Activated CD8-positive, alpha-beta T cell treated with anti-CD3 and anti-CD28 coated beads for 36 hours (primary cell): ENCODE data around the gene SMAD9. TPM values are rescaled to one million over a fixed set of nuclear protein-coding genes. Genes with fewer than 3 reads are reported as not detected.

ENCODE experiments used
- ATAC-seq: fragments of 200-7000 bp; cut with Tn5 transposase; one replicate; pipeline ENCODE4 v1.10.0; 2021; ENCODE audit warnings: mild to moderate bottlenecking, moderate library complexity
- CTCF ChIA-PET: fragments of 350-600 bp; sonication (Branson Sonifier 250); formaldehyde crosslinking; loops from one replicate; lab custom pipeline; 2021; ENCODE audit warnings: antibody characterized with exemption; lab: Charles Lee
- POLR2A ChIA-PET: fragments of 350-600 bp; sonication (Branson Sonifier 250); formaldehyde crosslinking; loops from one replicate; lab custom pipeline; 2021; ENCODE audit warnings: antibody characterized with exemption; lab: Charles Lee
- DNase-seq: peaks from one replicate; pipeline ENCODE4 v3.0.0-alpha.2; 2020
- H3K27ac Mint-ChIP-seq: one replicate; pipeline ENCODE4 v1.8.0; 2021; ENCODE audit warnings: mild to moderate bottlenecking, mixed read lengths
- H3K27me3 Mint-ChIP-seq: one replicate; pipeline ENCODE4 v1.8.0; 2021; ENCODE audit warnings: mixed read lengths
- H3K36me3 Mint-ChIP-seq: one replicate; pipeline ENCODE4 v1.8.0; 2021; ENCODE audit warnings: low read depth, mixed read lengths
- H3K4me1 Mint-ChIP-seq: one replicate; pipeline ENCODE4 v1.8.0; 2021; ENCODE audit warnings: low read depth, mixed read lengths
- H3K4me3 Mint-ChIP-seq: one replicate; pipeline ENCODE4 v1.8.0; 2021; ENCODE audit warnings: mild to moderate bottlenecking, moderate library complexity, mixed read lengths
- H3K9me3 Mint-ChIP-seq: one replicate; pipeline ENCODE4 v1.8.0; 2021; ENCODE audit warnings: mixed read lengths
- intact Hi-C: fragments of 100-400 bp; cut with micrococcal nuclease; formaldehyde crosslinking; loops from one replicate; pipeline ENCODE4 v1.10.0; 2022
- total RNA-seq, 2 experiments: library from RNA; stranded (reverse); gene quantifications; one replicate each; pipeline ENCODE4 v1.2.3, GENCODE V29; 2021
- TF ChIP-seq, protein P1 (sequence below): fragments of 200-600 bp; IDR thresholded peaks from one replicate; pipeline ENCODE4 v1.8.0; 2022; ENCODE audit warnings: antibody characterized with exemption, mild to moderate bottlenecking

The SMAD9 gene
- total RNA-seq, 2 experiments from 2014 or later = 0.11 TPM

DNA sequence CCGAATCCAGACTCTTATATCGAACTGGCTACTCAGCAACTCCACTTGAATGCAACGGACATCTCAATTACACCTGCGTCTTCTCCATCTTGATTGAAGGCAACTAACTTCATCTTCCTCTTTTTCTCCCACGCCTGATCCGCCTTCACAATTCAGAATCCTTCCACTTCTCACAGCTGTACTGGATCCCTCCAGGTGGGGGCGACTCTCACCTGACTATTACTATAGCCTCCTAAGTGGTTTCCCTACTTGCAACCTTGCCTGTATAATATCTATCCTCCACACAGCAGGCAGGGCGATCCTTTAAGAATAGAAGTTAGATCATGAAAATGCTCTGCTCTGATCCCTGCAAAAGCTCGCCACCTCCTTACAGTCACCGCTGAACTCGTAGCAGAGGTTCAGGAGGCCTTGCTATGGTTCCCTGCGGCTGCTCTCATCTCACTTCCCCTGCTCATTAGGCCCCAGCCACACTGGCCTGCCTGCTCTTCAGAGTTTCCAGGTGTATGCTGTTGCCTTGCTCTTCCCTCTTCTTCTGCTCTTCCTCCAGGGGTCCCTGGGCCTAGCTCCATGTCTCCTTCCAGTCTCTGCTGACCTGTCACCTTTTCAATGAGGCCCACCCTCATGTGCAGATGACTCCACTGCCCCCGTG lies 69.1 kb downstream of the SMAD9 start:
- DNase-seq = peak; percentile 36
- Mint-ChIP-seq H3K27me3 (peaks cover 8% of the 10 kb centered on the region), H3K27ac (no peak overlapping the region), H3K4me1 (peaks cover 1% of the 10 kb centered on the region), H3K9me3 (no peaks in the 10 kb centered on the region), H3K36me3 (no peaks in the 10 kb centered on the region), H3K4me3 (no peak overlapping the region)
- no peak for ATAC-seq
- POLR2A ChIA-PET = no interaction called here
- intact Hi-C loops = loop anchor here (10.0 kb wide), 1 partner anchor 134 kb away; no protein-coding TSS in a partner anchor
- TF ChIP-seq, protein P1, sequence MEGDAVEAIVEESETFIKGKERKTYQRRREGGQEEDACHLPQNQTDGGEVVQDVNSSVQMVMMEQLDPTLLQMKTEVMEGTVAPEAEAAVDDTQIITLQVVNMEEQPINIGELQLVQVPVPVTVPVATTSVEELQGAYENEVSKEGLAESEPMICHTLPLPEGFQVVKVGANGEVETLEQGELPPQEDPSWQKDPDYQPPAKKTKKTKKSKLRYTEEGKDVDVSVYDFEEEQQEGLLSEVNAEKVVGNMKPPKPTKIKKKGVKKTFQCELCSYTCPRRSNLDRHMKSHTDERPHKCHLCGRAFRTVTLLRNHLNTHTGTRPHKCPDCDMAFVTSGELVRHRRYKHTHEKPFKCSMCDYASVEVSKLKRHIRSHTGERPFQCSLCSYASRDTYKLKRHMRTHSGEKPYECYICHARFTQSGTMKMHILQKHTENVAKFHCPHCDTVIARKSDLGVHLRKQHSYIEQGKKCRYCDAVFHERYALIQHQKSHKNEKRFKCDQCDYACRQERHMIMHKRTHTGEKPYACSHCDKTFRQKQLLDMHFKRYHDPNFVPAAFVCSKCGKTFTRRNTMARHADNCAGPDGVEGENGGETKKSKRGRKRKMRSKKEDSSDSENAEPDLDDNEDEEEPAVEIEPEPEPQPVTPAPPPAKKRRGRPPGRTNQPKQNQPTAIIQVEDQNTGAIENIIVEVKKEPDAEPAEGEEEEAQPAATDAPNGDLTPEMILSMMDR = no peak
- CTCF ChIA-PET = interaction anchor here (1.4 kb wide), 1 partner anchor 8 kb away, joined by 3 read pairs; no protein-coding TSS in a partner anchor

DNA sequence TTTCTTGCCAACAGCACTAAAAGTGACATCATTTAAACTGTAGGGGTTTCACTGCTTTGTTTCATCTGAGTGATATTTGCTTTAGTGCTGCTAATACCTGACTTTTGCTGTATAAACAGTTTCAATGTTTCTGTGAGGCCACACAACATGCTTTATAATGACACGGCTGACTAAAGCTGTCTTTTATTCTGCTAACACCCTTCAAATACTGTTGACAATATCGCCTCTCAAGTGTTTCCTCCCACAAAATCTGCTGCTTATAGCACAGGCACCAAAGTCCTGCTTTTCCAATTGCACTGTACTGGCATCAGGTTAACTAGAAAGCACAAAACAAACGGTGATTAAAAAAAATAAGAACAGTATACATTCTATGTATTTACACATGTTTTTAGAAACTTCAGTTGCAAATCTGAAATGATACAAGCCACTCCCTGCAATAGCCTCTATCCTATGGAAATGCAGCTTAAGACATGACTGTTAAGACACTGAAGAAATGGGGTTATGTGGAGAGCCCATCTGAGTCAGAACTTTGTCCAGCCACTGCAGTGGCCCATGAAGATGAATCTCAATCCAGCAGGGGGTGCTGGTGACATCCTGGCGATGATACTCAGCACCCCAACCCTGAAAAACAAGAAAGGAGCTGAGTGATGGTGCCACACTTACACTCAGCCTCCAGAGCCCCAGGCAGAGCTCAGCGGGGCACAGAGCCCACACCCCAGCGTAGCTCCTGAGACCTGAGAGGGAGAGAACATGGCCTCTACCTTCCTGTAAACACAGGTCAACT lies 71.6 kb downstream of the SMAD9 start:
- Mint-ChIP-seq H3K27me3 (peaks cover 4% of the 10 kb centered on the region), H3K36me3 (no peaks in the 10 kb centered on the region), H3K4me3 (no peak overlapping the region), H3K4me1 (peaks cover 1% of the 10 kb centered on the region), H3K27ac (no peak overlapping the region), H3K9me3 (no peaks in the 10 kb centered on the region)
- TF ChIP-seq, protein P1 = no peak
- ATAC-seq (peak; percentile 30), DNase-seq (peak; percentile 34)
- POLR2A ChIA-PET = no interaction called here
- CTCF ChIA-PET = interaction anchor here (0.7 to 1.7 kb wide), 4 partner anchors 9 to 154 kb away, joined by 3 to 4 read pairs (median 3); no protein-coding TSS in a partner anchor
- intact Hi-C loops = no loop called here

DNA sequence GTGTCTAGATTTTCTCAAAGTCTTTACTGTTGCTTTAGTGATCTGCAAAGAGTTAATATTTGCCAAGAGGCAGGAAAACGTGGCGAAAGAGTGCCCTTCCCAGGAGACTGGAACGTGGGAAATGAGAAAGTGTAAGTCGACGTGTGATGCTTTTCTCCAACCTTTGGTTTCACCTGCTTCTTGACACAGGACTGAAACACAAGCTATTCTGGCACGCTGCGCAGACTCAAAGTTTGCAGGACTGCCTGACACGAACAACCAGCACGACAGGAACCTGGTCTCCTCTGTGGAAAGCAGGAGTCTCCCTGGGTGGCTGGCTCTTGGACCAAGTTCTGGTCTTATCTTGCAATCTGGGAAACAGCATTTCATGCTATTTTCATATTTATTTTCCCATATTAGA lies 72.4 kb downstream of the SMAD9 start:
- TF ChIP-seq, protein P1 = no peak
- H3K4me3 Mint-ChIP-seq = no peak overlapping the region
- ChIA-PET CTCF (interaction anchor here (0.9 to 1.7 kb wide), 2 partner anchors 10 to 16 kb away, joined by 3 to 4 read pairs; no protein-coding TSS in a partner anchor), POLR2A (no interaction called here)
- H3K36me3 Mint-ChIP-seq = no peaks in the 10 kb centered on the region
- ATAC-seq = no peak
- no peak overlapping the region for H3K27ac Mint-ChIP-seq
- DNase-seq = no peak
- no peaks in the 10 kb centered on the region for H3K9me3 Mint-ChIP-seq
- intact Hi-C loops = no loop called here
- H3K4me1 Mint-ChIP-seq = peaks cover 1% of the 10 kb centered on the region
- peaks cover 2% of the 10 kb centered on the region for H3K27me3 Mint-ChIP-seq

DNA sequence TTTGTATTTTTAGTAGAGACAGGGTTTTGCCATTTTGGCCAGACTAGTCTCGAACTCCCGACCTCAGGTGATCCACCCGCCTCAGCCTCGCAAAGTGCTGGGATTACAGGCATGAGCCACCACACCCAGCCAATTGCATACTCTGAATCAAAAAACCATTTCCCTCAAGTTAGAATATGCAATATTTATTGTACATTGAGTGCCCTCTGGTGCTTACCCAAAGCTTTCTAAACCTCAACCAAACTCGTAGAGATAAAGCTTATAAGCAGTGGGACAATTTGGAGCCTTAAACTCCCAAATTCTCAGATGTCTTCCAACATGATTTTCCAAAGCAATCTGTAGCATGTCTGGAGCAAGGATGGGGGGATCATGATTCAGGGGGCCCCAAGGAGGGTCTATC lies 78.6 kb downstream of the SMAD9 start:
- TF ChIP-seq, protein P1 = no peak
- DNase-seq (no peak), ATAC-seq (no peak)
- H3K4me1 Mint-ChIP-seq = no peaks in the 10 kb centered on the region
- H3K36me3 Mint-ChIP-seq = no peaks in the 10 kb centered on the region
- H3K27ac Mint-ChIP-seq = no peak overlapping the region
- intact Hi-C loops = no loop called here
- H3K9me3 Mint-ChIP-seq = no peaks in the 10 kb centered on the region
- ChIA-PET CTCF (interaction anchor here (1.1 to 1.5 kb wide), 3 partner anchors 9 to 420 kb away, joined by 3 read pairs; no protein-coding TSS in a partner anchor), POLR2A (no interaction called here)
- no peak overlapping the region for H3K4me3 Mint-ChIP-seq
- no peaks in the 10 kb centered on the region for H3K27me3 Mint-ChIP-seq
